TTC549 (cell line): ENCODE results near the gene ZNF26.
"Not testable (repeated sequence)": the region's sequence is repeated elsewhere in the genome, so short reads cannot be mapped to it uniquely, and the experiment has no call there.

Experiments used
- FAIRE-seq: peaks from 2 replicates; lab custom pipeline; 2012; peaks lifted over from hg19 to GRCh38; lab: Jason Lieb, UNC

Gene ZNF26, protein sequence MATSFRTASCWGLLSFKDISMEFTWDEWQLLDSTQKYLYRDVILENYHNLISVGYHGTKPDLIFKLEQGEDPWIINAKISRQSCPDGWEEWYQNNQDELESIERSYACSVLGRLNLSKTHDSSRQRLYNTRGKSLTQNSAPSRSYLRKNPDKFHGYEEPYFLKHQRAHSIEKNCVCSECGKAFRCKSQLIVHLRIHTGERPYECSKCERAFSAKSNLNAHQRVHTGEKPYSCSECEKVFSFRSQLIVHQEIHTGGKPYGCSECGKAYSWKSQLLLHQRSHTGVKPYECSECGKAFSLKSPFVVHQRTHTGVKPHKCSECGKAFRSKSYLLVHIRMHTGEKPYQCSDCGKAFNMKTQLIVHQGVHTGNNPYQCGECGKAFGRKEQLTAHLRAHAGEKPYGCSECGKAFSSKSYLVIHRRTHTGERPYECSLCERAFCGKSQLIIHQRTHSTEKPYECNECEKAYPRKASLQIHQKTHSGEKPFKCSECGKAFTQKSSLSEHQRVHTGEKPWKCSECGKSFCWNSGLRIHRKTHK

DNA sequence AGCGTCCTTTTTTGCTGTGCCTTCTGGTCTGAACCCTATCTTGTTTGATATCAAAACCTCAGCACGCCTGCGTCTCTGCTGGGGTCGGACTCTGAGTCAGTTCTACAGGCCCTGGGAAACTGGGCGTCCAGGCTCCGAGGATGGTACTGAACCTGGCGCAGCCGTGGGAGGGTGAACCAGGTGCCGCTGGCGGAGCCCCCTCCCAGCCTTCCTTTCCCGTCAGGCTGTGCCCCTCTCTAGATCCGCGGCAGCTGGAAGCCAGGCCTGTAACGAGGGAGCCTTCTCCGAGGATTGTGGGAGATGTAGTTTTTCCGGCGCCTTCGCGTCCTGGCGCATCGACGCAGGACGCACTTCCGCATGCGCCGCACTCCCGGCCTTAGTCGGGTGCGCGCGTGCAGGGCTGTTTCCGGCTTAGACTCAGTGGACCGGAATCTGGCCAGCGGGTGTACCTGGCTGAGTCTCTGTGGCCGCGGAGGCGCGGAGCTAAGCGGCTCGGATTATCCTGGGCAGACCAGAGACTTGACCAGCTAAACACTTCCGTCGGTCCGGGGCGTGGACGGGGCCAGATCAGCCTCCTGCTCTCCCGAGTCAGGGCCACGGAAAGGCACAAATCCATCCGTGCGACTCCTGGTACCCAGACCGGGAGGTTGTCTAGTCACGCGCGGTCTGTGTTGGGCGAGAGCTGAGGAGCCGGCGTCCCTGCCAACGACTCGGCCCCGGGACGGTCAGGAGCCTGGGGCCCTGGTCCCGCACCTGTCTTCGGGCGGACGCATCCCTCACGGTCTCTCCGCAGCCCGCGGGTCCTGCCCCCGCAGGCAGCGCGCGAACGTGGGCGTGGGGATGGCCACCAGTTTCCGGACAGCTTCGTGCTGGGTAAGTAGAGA, at the start of gene ZNF26:
Gene ZNF26, plus strand, starts transcription at position 367 of the 884 bp plus-strand sequence. Its CDS starts 474 bp downstream, at position 841.
- peak; percentile 57 for FAIRE-seq

DNA sequence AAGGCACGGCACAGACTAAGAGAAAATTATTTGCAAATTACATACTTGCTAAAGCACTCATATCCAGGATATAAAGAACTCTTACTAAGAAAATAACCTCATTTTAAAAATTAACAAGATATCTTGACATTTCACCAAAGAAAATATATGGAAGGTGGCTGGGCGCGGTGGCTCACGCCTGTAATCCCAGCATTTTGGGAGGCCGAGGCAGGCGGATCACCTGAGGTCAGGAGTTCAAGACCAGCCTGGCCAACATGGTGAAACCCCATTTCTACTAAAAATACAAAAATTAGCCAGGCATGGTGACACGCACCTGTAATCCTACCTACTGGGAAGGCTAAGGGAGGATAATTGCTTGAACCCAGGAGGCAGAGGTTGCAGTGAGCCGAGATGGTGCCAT, 49.2 kb upstream of the ZNF26 start:
- FAIRE-seq: not testable (repeated sequence)

DNA sequence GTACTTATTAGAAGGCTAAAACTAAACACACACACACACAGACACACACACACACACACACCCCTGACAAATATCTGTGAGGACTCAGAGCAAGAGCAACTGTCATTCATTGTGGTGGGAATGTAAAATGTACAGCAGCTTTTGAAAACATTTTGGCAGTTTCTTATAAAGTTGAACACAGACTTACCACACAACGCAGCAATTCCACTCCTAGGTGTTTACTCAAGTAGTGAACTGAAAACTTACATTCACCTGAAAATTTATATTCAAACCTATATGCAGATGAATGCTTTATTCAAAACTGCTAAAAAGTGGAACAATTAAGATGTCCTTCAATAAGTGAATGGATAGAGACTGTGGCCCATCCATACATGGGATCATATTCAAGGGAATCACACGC, 48.7 kb upstream of the ZNF26 start:
- no peak for FAIRE-seq

DNA sequence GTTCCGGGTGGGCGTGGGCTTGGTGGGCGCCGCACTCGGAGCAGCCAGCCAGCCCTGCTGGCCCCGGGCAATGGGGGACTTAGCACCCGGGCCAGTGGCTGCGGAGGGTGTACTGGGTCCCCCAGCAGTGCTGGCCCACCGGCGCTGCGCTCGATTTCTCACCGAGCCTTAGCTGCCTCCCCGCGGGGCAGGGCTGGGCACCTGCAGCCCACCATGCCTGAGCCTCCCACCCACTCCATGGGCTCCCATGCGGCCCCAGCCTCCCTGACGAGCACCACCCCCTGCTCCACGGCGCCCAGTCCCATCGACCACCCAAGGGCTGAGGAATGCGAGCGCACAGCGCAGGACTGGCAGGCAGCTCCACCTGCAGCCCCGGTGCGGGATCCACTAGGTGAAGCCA, 47.4 kb upstream of the ZNF26 start:
- FAIRE-seq: not testable (repeated sequence)

DNA sequence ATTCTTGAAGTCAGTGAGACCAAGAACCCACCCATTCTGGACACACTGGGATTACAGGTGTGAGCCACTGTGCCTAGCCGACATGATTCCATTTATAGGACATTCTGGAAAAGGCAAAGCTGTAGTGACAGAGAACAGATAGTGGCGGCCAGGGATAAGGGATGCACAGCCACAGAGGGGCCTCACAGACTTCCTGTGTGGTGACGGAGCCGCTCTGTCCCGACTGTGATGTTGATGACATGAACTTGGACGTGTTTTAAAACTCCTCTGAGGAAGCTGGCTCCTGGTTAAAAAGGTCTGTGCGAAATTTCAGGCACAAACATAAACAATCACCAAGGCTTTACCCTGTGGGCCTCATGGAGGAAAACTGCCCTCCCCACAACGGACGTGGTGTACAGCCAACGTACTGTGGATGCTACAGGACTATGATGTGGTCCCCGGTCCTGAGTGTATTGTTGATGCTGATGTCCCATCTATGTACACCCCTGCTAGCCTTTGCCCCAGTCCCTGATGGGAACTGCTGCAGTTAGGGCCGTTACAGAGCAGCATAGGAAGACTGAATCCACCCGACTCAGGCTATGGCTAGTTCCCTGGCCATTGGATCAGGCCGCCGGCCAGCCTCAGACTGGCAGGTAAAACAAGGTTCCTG, 46.0 kb upstream of the ZNF26 start:
- FAIRE-seq: no peak

DNA sequence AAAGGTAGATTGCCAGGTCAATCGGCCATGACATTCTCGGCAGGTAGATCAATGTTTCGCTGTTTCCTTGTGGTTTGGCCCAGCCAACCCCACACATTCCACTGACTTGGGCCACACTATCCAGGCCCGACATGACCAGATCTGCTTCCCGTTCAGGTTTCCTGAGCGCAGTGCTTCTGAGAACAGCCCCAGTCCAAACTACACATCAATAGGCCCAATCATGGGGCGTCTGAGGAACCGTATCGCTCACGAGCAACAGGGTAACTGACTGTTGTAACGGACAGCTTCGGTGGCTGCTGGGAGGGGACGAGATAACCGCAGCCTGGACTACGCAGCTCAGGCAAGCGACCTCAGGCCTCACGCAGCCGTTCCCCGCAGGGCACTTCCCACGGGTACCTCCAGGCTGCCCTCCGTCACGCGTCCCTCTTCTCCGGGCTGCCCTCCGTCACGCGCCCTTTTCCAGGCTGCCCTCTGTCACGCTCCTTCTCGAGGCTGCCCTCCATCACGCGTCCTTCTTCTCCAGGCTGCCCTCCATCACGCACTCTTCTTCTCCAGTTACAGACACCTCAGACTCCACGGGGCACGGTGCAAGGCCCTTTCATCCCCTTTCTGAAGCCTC, 44.7 kb upstream of the ZNF26 start:
- FAIRE-seq: no peak

DNA sequence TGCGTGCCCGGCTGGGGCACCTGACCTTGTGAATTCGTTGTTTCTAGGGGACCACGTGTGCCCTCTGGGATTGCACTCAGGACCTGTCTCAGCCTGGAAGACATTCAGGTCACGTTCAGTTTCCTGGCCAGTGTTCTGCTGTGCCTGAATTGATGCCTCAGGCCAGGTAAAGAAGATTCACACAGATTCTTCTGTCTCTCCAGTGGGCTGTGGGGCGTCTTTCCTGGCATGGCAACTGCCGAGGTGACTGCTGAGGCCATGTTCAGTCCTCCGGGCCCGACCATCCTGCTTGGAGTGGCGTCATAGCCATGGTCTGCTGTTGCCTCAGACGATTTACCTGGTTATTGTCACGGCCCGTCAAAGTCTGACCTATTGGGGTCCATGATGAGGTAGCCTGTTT, 43.6 kb upstream of the ZNF26 start:
- no peak for FAIRE-seq

DNA sequence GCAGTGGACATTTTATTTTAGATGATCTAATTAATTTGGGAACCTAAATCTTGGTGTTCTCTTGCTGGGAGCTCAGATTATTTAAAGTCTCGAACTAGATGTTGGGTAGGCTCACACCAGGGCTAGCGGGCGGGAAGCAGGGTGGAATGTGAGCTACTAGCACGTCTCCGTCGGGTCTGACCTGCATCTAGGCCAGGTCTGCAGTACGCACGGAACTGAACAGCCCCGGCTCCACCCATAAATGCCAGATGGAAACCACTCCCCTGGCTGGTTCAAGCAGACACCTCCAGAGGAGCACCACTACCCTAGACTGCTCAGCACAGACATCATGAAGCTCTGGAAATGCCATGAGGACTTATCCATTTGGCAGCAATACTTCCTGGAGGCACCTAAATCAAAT, 40.4 kb upstream of the ZNF26 start:
- no peak for FAIRE-seq

DNA sequence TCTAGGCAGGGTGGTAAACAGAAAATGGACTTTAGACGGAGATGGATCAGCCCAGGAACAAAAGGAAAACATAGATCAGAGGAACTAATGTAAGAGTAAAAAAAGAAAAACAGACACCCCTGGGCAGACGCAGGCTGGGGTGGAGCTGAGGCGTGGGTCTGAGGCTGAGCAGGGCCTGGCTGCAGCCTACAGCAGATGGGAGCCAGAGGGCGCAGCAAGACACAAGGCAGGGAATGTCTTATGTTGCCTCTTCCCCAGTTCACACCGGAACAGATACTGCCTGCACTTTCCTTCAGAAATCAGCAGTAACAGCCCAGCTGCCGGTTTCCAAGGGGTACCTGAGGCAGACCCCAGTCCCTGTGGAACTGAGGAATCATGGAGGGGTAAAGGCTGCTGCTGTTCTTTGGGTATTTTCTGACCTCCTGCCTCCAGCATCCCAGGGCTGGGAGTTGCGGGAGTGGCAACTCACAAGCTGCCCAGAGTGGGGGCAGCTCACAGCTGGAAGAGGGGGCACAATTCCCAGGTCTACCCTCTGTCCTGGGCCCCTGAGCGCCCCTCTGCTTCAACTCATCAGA, 39.8 kb upstream of the ZNF26 start:
- no peak for FAIRE-seq

DNA sequence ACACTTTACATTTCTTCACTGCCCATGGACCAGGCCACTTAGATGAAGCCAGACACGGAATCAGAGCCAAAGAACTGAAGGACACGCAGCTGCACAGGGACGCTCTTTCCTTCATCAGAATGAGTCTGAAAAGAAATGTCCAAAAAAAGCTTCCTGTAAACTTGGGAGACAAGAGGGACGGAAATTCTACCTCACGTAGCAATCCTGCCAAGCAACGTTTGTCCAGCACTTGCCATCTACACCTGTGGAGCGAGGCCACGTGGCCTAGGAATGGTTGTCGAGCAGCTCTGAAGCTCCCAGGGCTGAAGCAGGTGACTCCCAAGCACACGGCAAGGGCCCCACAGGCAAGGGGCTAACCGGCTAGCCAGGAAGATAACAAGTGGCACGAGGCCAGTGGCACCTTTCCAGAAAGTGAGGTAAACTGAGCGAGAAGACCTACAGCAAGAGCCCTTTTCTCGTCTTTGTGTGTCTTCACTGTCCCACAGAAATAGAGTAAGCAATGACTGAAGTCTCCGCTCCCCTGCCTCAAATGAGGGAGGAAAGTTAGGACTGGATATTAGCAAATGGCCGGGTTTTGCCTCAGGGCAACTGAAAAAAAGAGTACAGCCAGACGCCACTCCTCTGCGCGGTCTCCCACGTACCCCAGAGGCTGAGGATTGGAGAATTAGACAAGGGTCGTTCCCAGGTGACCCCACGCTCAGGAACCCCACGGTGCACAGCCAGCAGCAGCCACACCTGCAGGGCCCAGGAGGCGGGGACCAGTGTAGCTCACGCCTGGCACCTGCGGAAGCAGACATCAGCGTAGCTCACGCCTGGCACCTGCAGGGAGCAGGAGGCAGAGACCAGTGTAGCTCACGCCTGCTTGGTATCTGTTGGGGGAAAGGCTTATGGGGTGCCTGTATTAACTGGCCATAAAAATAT, 37.8 kb upstream of the ZNF26 start:
- FAIRE-seq: no peak

DNA sequence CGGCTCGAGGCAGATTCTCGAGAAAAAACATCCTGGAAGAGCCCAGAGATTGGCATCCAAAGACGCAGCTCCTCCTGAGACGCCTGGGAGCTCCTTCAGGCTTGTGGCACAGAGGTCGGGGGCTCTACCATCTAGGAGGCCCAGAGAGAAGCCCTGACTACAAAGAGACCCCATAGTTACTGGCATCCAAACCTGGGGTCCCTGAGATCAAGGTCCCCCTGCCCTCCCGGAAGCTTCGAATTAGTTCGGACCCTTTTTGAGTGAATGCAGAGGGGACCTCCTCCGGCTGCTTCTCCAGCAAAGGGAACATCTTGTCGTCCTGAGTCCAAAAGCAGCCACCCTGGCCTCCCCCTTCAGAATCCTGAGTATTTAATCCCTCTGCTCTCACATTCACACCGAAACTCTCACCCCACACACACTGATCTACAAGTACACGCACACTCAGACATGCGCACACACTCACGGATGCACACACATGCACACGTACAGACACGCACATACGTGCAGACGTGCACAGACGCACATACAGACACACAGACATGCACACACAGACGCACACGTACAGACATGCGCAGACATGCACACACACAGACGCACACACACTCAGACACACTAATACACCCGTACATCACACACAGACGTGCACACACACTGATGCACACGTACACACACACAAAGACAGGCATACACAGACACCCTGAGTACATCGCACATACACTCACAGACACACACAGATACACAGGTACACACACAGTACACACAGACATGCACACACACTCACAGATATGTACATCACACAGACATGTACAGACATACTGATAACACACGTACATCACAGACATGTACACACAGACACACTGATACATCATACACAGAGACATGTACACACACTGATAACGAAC, 36.0 kb upstream of the ZNF26 start:
- FAIRE-seq: no peak

DNA sequence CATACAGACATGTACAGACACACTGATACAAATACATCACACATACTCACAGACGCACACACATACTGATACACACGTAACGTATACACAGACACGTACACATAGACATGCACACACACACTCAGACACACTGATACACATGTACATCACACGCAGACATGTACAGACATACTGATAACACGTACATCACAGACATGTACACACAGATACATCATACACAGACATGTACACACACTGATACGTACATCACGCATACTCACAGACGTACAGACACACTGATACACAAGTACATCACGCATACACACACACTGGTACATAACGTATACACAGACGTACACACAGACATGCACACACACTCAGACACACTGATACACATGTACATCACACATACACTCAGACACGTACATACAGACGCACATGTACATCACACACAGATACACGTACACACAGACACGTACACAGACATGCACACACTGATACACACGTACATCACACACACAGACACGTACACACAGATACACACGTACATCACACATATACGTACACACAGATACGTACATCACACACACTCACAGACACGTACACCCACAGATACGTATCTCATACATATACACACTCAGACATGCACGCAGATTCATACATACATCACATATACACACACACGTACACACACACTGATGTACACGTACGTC, 35.2 kb upstream of the ZNF26 start:
- no peak for FAIRE-seq

DNA sequence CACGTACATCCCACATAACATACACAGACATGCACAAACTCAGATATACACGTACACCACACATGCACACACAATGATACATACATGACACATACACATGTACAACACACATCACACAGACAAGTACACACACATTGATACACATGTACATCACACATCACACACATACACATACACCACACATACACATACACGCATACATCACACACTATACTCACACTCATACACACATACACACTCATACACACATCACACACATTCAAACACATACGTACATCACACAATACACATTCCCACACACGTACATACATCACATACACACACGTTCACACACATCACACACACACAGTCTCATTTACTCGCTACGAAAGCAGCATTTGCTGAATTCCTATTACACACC, 34.5 kb upstream of the ZNF26 start:
- no peak for FAIRE-seq

DNA sequence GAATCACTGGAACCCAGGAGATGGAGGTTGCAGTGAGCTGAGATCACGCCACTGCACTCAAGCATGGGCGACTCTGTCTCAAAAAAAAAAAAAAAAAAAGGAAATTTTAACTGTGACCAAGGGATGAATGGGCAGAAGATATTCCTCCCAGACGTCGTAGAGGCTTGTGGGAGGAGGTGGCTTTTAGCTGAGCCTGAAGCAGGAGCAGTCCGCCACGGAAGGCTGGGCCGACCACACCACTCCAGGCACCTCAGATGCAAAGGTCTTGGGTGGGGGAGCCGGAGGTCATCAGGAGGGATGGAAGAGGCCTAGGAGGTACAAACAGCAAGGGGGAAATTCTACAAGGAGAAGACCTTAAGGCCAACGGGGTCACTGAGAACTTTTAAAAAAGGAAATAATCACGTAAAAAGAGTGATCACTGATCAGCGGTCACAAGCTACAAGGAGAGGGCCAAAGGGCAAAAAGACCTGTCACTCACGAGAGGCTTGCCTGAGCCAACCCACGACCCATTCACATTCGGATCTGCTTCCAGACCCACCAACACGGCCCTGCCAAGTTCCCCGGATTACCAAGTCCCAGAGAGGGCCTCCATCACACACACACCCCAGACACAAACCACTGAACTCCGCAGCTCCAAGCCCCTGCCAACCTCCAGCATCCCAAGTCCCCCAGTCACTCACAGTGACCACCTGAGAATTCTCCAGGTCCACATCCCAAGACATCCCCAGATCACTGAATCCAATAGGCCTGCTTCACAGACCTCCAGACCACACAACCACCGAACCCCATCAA, 33.6 kb upstream of the ZNF26 start:
- FAIRE-seq: no peak

DNA sequence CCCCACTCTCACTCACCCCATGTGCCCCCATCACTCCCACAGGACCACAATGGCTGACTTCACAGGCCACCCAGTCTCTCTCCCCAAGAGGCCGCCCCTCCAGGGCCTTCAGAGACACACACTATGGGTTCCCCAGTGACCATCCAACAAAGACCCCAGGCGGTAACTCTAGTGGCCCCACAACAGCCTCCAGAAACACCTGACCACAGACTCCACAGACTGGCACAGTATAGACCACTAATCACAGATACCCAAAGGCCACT, 33.1 kb upstream of the ZNF26 start:
- no peak for FAIRE-seq

DNA sequence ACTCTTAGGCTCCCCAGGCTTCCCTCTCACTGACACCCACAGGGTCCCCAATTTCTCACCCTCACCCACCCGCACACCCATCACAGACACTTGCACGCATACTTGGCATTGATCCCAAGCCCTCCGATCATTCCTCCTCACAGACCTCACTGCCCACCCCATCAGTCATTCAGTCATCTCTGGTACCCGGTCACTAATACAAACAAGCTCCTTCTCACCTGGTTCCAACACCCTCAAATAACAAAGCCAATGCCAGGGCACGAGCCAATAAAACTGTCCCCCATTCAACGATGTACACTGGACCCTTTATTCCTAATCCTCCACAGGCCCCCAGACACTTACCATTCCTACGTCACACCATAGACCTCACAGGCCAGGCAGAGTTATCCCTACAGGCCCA, 32.4 kb upstream of the ZNF26 start:
- no peak for FAIRE-seq

DNA sequence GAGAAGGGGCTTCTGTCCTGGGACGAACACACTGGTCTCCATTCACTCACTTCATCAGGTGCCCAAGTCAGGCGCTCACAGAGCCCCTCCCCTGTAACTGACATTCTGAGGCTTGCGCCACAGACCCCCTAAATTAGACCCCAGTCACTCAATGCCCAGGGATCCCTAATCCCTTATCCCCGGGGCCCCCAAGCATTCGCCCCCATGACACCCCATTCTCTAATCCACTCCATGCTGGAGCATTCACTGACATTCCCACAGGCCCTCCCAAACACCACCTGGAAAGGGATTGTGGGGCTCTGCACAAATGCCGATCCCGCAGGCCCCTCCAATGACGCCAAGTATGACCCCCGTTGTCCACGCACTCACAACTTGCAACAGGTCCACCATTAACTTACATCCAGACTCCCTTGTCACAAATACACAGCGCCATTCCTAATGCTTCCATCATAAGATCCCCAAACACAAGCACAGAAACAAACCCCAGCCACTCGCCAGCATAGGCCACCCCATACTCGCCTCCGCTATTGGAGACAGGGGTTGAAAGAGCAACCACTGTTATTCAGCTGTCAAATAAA, 31.6 kb upstream of the ZNF26 start:
- FAIRE-seq: no peak
